HUDEP-2 (cell line): ENCODE measurements around the gene BEX5.
"Not testable (repeated sequence)": the region's sequence is repeated elsewhere in the genome, so short reads cannot be mapped to it uniquely, and the experiment has no call there.

Experiments
- DNase-seq, 76 experiments: peaks; one replicate each; lab custom pipeline; 2025; ENCODE audit not compliant: unreplicated experiment in 76 of 76; lab: John Stamatoyannopoulos, UW

Gene BEX5

DNA sequence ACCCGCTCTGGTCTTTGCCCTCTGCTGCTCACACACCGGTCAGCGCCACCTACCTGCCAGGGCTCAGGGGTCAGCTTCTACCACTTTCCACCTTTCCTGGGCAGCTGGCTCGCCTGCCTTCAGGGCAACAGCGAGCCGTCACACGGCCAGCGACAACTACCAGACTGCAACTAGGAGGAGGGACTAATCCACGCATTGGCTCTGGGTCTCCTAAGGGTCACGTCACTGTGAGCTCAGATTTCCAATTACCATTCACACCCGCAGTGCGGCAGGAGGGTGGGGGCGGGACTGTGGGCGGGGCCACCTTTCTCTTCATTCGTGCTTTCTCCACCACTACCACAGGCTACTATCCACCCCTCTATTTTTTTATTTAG, at the start of gene BEX5:
Gene BEX5, minus strand, starts transcription at position 172 of the 374 bp plus-strand sequence. CDS start 1,712 bp downstream, outside the sequence.
- DNase-seq: peak in 5 of 76 experiments; percentile 0 to 33 (median 0)

DNA sequence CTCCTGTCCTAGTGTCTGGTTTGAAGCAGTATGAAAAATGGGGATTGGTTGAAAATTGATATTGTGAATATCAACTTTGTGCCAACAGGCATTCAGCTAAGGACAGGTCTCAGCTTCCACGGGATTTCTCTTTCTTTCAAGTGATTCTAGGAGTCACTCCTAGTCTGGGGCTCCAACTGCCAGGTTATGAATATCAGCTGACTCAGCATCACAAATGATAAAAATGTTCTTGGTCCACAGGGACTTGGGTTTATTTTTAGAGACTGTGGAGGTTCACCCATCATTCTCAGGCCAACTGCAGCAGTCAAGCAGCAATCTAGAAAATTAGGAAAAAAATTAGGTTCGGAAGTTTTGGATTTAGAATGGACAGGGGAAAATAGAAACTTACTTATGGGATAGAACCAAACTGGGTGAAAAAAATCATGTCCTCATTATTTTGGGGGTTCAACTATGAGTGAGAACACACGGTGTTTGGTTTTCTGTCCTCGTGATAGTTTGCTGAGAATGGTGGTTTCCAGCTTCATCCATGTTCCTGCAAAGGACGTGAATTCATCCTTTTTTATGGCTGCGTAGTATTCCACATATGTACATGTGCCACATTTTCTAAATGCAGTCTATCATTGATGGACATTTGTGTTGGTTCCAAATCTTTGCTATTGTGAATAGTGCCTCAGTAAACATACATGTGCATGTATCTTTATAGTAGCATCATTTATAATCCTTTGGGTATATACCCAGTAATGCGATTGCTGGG, 30.4 kb upstream of the BEX5 start:
- no peak for DNase-seq

DNA sequence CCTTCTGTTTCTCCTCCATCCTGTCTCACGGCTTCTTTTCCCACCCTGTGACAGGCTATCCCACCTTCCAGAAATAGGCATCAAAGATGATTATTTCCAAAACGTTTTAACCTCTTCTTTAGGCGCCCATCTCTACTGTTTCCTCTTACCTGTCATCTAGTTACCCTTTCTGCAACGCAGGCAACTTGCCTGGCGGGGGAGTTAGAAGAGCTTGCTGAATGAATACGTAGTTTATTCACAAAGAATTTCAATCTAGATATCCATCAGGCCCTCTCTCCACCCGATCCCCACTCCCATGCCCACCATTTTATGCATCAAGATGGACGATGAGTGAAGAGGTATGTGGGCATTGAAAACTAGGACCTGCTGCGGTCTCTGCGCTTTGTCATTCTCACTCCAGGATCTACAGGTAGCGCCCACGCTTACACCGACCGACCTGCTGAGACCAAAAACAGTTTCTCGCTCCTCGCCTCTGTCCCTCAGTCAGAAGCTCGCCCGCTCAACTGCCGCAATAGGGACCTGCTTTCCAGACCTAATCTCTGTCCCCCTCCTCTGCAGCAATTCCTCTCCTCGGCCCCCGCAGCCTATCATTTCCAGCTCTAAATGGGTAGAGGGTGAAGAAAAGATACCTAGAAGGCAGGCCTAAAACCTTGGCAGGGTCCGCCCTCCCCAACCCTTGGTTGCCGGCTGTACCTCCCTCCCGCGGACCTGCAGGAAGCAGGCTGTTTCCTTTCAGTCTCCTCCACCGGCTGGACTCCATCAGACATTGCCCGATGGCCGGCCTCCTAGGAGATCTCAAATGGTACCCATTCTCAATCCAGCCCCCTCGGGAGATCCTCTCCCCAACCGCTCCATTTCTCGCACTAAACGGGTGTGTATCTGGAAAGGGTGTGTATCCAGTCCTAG, 624 bp downstream of the BEX5 start:
- DNase-seq: no peak

DNA sequence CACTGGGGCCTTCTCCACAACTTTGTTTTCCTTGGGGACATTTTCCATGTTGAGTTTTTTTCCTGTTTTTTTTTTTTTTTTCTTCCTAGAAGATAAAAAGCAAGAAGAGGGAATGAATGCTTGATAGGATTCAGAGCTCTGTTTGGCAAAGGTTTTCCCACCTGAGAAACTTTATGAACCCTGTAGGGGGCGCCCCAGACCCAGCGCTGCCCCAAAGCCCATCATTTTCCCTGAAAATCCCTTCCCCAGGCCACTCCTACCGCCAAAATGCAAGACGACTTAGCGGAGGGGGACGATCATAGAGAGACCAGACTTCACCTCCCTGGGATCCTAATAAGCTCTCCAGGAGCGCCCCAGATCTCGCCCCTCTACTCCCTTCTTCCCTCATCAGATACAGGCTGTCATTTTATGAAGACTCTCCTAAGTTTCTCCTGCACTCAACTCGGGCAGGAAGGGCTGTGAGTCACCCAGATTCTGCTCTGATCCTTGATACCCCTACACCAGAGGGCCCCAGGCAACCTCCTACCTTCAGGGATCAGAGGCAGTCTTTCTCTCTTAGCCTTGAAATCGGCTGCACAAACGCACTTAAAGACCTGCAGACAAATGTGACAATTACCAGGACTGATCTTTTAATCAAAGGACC, 1.4 kb downstream of the BEX5 start:
- no peak for DNase-seq

DNA sequence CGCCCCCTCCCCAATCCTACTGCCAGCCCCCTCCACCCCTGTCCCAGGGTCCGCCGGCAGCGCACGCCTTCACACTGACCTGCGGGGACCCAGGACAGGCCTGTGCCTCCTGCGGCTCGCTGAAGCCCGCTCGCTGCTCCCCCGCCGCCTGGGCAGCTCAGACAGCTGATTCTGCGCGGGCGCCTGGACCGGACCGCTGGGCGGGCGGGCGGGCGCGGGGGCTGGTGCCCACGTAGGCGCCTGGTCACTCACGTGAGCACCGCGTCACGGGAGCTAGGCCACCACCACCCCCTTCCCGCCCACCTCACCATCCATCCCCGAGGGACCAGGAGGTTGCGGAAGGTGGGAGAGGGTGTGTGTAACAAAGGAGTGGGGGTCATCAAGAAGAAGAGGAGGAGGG, 13.5 kb downstream of the BEX5 start, which contains the start of gene TCEAL6:
Gene TCEAL6, minus strand, starts transcription at position 208 of the 400 bp plus-strand sequence.
- DNase-seq: not testable (repeated sequence)

DNA sequence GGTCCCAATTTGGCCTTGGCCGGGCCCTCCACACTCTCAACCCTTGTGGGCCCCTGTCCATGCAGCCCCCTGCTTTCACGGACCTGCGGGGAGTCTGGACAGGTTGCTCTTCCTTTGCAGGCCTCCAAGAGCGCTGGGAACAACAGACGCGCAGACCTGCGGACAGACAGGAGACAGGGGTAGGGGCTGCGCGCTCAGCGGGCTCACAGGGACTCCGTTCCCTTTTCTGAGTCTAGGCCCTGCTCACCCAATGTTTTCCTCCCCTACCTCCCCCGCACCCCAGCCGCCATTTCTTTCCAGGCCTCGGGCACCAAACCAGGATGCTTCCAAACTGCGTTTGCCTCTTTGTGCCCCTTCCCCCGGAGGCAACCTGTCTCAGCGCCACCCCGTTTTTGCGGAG, 14.1 kb downstream of the BEX5 start:
- not testable (repeated sequence) for DNase-seq

DNA sequence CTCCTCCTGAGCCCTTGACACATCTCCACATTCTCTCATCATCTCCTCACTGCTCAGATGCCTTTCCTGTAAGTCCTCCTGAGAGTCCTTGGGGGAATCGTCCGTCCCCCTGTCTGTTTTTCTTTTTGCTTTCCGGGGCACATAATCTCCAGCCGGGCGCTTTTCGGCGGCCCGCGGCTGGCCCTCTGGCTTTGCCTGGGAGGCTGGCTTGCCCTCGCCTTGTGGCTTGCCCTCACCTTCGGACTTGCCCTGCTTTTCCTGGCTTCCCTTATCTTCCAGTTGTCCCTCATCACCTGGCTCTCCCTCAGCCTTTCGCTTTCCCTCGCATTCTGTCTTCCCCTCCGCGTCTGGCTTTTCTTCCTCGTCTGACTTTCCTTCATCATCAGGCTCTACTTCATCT, 14.9 kb downstream of the BEX5 start:
- DNase-seq: not testable (repeated sequence)

DNA sequence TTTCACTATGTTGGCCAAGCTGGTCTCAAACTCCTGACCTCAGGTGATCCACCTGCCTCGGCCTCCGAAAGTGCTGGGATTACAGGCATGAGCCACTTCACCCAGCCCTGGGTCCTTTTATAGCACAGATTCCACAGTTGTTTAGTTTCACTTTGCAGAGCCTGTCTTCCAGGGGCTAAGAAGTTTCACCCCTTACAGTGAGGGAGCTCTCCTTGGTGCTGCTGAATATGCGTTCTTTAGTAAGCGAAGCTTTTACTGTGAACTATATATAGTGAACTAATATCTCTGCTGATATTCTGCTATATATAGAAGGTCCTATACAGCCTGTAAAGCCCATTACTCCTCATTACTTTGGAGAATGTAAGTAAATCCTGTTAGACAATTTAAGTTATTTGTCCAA, 17.7 kb downstream of the BEX5 start:
- DNase-seq: no peak

DNA sequence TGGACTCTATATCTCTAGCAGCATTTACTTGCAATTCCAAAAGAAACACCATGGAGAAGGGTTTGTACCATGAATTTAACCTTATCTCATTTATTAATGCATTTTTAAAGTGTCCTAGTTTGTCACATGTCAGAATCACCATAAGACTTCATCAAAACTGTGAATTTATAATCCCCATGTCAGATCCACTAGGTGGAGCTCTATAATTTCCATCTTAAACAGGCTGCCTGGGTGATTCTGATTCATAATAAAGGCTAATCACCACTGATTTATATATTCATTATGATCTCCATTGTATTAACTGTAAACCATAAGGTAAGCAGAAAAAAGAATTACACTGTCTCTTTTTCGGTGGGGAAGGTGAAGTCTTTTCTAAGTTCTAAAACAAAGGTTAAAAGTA, 26.3 kb downstream of the BEX5 start:
- DNase-seq: peak in 1 of 76 experiments; percentile 0

DNA sequence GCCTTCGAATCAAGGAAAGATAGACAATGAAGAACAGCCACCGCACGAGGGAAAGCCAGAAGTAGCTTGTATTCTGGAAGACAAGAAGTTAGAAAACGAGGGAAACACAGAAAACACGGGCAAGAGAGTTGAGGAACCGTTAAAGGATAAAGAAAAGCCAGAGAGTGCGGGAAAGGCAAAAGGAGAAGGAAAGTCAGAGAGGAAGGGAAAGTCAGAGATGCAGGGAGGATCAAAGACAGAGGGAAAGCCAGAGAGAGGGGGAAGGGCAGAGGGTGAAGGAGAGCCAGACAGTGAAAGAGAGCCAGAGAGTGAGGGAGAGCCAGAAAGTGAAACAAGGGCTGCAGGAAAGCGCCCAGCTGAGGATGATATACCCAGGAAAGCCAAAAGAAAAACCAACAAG, 28.9 kb downstream of the BEX5 start:
- DNase-seq: no peak

DNA sequence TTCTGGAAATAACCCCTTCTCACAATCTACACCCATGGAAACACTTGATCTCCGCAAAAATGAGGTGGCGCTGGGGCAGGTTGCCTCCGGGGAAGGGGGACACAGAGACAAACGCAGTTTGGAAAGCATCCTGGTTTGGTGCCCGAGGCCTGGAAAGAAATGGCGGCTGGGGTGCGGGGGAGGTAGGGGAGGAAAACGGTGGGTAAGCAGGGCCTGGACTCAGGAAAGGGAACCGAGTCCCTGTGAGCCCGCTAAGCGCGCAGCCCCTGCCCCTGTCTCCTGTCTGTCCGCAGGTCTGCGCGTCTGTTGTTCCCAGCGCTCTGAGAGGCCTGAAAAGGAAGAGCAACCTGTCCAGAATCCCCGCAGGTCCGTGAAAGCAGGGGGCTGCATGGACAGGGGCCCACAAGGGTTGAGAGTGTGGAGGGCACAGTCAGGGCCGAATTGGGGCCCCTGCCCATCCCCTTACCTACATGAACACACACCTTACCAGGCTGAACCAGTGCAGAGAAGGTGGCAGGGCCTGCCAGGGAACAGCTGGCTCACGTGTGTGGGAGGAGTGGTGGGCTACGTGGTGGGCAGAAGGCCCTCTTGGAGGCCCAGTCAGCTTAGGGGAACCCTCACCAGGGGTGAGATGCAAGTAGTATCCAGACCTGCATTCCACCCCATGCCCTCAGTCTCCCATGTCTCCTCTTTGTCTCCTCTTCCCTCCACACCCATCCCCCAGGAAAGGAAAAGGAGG, 29.5 kb downstream of the BEX5 start:
- not testable (repeated sequence) for DNase-seq

DNA sequence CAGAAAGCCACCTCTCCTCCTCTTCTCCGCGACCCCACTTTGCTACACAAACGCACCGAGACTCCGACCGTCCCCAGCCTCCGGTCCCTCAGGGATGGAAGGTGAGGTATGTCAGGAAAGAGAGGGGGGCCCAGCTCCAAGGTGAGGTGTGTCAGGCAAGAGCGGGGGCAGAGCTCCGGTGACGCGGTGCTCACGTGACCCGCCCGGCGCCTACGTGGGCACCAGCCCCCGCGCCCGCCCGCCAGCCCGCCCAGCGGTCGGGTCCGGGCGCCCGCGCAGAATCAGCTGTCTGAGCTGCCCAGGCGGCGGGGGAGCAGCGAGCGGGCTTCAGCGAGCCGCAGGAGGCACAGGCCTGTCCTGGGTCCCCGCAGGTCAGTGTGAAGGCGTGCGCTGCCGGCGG, 30.3 kb downstream of the BEX5 start, which contains the start of gene TCEAL2:
Gene TCEAL2, plus strand, starts transcription at position 244 of the 400 bp plus-strand sequence. CDS start 1,152 bp downstream, outside the sequence.
- DNase-seq: not testable (repeated sequence)

DNA sequence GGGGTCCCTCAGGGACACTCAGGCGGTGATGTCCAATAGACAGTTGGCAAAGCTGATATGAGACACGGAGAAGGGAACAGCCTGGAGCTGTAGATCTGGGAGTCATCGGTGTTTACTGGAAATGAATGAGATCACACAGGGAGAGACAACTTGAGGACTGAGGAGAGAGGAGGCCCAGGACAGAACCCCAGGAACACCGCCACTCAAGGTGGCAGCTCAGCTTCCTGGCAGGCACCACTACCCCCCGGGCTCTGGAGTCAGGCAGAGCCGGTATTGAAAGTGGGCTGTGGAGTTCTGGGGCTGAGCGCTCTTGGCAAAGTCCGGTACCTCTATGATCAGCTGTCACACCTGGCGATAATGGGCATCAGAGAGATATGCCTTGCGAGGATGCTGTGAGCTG, 30.8 kb downstream of the BEX5 start:
- DNase-seq: not testable (repeated sequence)

DNA sequence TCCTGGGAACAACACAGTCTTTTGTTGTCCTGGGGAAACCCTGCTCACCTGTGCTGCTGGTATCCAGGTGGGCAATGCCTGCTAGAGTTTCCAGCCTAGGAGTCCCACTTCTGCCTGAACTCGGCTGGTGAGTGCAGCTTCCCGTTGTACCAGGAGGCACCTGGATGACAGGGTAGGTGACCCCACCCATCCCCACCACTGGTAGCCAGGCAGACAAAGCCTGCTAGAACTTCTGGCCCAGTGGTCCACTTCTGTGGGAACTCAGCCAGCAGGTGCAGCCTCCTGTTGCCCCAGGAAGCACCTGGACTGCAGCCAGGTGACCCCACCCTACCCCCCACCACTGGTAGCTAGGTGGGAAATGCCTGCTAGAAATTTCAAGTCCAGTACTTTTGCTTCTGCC, 40.0 kb downstream of the BEX5 start:
- no peak for DNase-seq

DNA sequence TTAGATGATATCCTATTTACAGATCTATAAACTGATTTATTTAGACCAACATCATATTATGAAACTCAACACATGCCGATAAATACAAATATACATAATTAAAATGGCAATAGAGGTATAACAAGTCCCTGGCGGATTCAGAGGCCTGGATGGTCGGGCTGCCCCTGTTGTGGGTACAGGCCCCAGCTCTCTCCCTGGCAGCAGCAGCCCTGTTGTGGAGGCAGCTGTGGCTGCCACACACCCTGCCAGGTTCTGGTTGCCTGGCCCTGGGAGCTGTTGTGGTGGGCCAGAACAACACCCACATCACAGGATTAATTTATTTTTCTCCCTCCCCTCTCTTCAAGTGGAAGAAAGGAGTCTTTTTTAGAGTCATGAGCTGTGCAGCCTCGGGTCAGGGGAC, 42.4 kb downstream of the BEX5 start:
- no peak for DNase-seq
